Nephron (organoid): ENCODE measurements around the gene TXLNB.
"Not testable (repeated sequence)": the region's sequence is repeated elsewhere in the genome, so short reads cannot be mapped to it uniquely, and the experiment has no call there.

Source experiments
- H3K27ac Mint-ChIP-seq, 3 experiments: 2 replicates each; pipeline ENCODE4 v1.8.0; 2020; ENCODE audit warnings: mixed read lengths in 3 of 3, mild to moderate bottlenecking in 2 of 3, moderate library complexity in 1 of 3
- H3K27me3 Mint-ChIP-seq: 2 replicates; pipeline ENCODE4 v1.8.0; 2021; ENCODE audit warnings: low read depth, mild to moderate bottlenecking, moderate library complexity, mixed read lengths
- H3K36me3 Mint-ChIP-seq: 2 replicates; pipeline ENCODE4 v1.8.0; 2020; ENCODE audit warnings: low read depth, mixed read lengths
- H3K4me1 Mint-ChIP-seq: 2 replicates; pipeline ENCODE4 v1.8.0; 2020; ENCODE audit warnings: mixed read lengths
- H3K4me3 Mint-ChIP-seq, 3 experiments: 2 replicates each; pipeline ENCODE4 v1.8.0; 2020; ENCODE audit warnings: mild to moderate bottlenecking in 3 of 3, mixed read lengths in 3 of 3, moderate library complexity in 2 of 3
- H3K9me3 Mint-ChIP-seq: 2 replicates; pipeline ENCODE4 v1.8.0; 2020; ENCODE audit warnings: mixed read lengths
- CTCF ChIP-seq, 3 experiments: fragments of 200-600 bp; sonication (generic); IDR thresholded peaks; one replicate each; pipeline ENCODE4 v1.5.0; 2021; ENCODE audit warnings: antibody characterized with exemption in 3 of 3; ENCODE audit not compliant: unreplicated experiment in 3 of 3

TXLNB gene

GRCh38 chr6:139235661-139236060 lies 56.1 kb downstream of the TXLNB start:
- Mint-ChIP-seq H3K36me3 (peaks cover 4% of the 10 kb centered on the region), H3K27ac (peak overlapping the region in 1 of 3 experiments; percentile 22), H3K4me3 (no peak overlapping the region), H3K4me1 (peaks cover 31% of the 10 kb centered on the region), H3K9me3 (peaks cover 6% of the 10 kb centered on the region), H3K27me3 (no peaks in the 10 kb centered on the region)
- no peak for TF ChIP-seq CTCF (IDR thresholded peaks at IDR 0.05; ENCODE audit: unreplicated experiment in 3 of 3)

- not testable (repeated sequence) for H3K36me3 Mint-ChIP-seq, H3K27ac Mint-ChIP-seq, H3K4me3 Mint-ChIP-seq, H3K9me3 Mint-ChIP-seq, H3K27me3 Mint-ChIP-seq
- peaks cover 29% of the 10 kb centered on the region for H3K4me1 Mint-ChIP-seq
Observed at GRCh38 chr6:139234193-139234592, 57.6 kb downstream of the TXLNB start.

- H3K36me3 Mint-ChIP-seq = peaks cover 4% of the 10 kb centered on the region
- H3K27ac Mint-ChIP-seq = no peak overlapping the region
- no peaks in the 10 kb centered on the region for H3K27me3 Mint-ChIP-seq
- no peak overlapping the region for H3K4me3 Mint-ChIP-seq
- TF ChIP-seq CTCF (IDR thresholded peaks at IDR 0.05; ENCODE audit: unreplicated experiment in 3 of 3) = no peak
- H3K9me3 Mint-ChIP-seq = peaks cover 6% of the 10 kb centered on the region
- peaks cover 17% of the 10 kb centered on the region for H3K4me1 Mint-ChIP-seq
Observed at GRCh38 chr6:139231206-139231605, 60.6 kb downstream of the TXLNB start.

GRCh38 chr6:139230391-139230840 lies 61.4 kb downstream of the TXLNB start:
- H3K27me3 Mint-ChIP-seq = no peaks in the 10 kb centered on the region
- H3K4me1 Mint-ChIP-seq = peaks cover 17% of the 10 kb centered on the region
- H3K27ac Mint-ChIP-seq = no peak overlapping the region
- peaks cover 6% of the 10 kb centered on the region for H3K9me3 Mint-ChIP-seq
- H3K4me3 Mint-ChIP-seq = no peak overlapping the region
- TF ChIP-seq CTCF (IDR thresholded peaks at IDR 0.05; ENCODE audit: unreplicated experiment in 3 of 3) = no peak
- peaks cover 4% of the 10 kb centered on the region for H3K36me3 Mint-ChIP-seq

- H3K4me3 Mint-ChIP-seq, H3K36me3 Mint-ChIP-seq, H3K9me3 Mint-ChIP-seq, H3K27ac Mint-ChIP-seq, H3K27me3 Mint-ChIP-seq: not testable (repeated sequence)
- peaks cover 17% of the 10 kb centered on the region for H3K4me1 Mint-ChIP-seq
Observed at GRCh38 chr6:139228387-139228786, 63.4 kb downstream of the TXLNB start.

GRCh38 chr6:139219746-139220145 lies 72.1 kb downstream of the TXLNB start:
- H3K27ac Mint-ChIP-seq = peak overlapping the region; percentile 78 to 84 (median 82)
- peaks cover 15% of the 10 kb centered on the region for H3K4me1 Mint-ChIP-seq
- TF ChIP-seq CTCF (IDR thresholded peaks at IDR 0.05; ENCODE audit: unreplicated experiment in 3 of 3) = no peak
- H3K36me3 Mint-ChIP-seq = no peaks in the 10 kb centered on the region
- peaks cover 8% of the 10 kb centered on the region for H3K9me3 Mint-ChIP-seq
- H3K27me3 Mint-ChIP-seq = no peaks in the 10 kb centered on the region
- H3K4me3 Mint-ChIP-seq = peak overlapping the region in 1 of 3 experiments; percentile 13

- no peaks in the 10 kb centered on the region for H3K27me3 Mint-ChIP-seq
- H3K36me3 Mint-ChIP-seq = no peaks in the 10 kb centered on the region
- H3K4me3 Mint-ChIP-seq = peak overlapping the region in 1 of 3 experiments; percentile 13
- peaks cover 15% of the 10 kb centered on the region for H3K4me1 Mint-ChIP-seq
- TF ChIP-seq CTCF (IDR thresholded peaks at IDR 0.05; ENCODE audit: unreplicated experiment in 3 of 3) = peak; percentile 66 to 77 (median 69)
- peak overlapping the region; percentile 78 to 84 (median 82) for H3K27ac Mint-ChIP-seq
- H3K9me3 Mint-ChIP-seq = peaks cover 7% of the 10 kb centered on the region
Observed at GRCh38 chr6:139219271-139219729, 72.5 kb downstream of the TXLNB start.

GRCh38 chr6:139212460-139212859 lies 79.3 kb downstream of the TXLNB start:
- H3K36me3 Mint-ChIP-seq, H3K4me1 Mint-ChIP-seq, H3K27ac Mint-ChIP-seq, H3K27me3 Mint-ChIP-seq, H3K4me3 Mint-ChIP-seq: not testable (repeated sequence)
- H3K9me3 Mint-ChIP-seq = peaks cover 35% of the 10 kb centered on the region

- not testable (repeated sequence) for H3K4me3 Mint-ChIP-seq, H3K27ac Mint-ChIP-seq, H3K36me3 Mint-ChIP-seq, H3K27me3 Mint-ChIP-seq, H3K4me1 Mint-ChIP-seq
- H3K9me3 Mint-ChIP-seq = peaks cover 49% of the 10 kb centered on the region
Observed at GRCh38 chr6:139210766-139211165, 81.0 kb downstream of the TXLNB start.
